Suprapubic skin (tissue), 4 donors: ENCODE measurements around the gene NOTCH2. TPM values are rescaled to one million over a fixed set of nuclear protein-coding genes. Genes with fewer than 3 reads are reported as not detected.

Source experiments
- DNase-seq, 2 donors: peaks; one replicate each; pipeline ENCODE4 v3.0.0-alpha.2; 2019; ENCODE audit warnings: low spot score in 2 of 2
- H3K27ac ChIP-seq: fragments of 200-600 bp; sonication (generic); one replicate; pipeline ENCODE4 v1.5.1; 2019
- H3K27me3 ChIP-seq: fragments of 200-600 bp; sonication (generic); one replicate; pipeline ENCODE4 v1.5.1; 2019
- H3K36me3 ChIP-seq: fragments of 200-600 bp; sonication (generic); one replicate; pipeline ENCODE4 v1.5.1; 2019
- H3K4me1 ChIP-seq: fragments of 200-600 bp; sonication (generic); one replicate; pipeline ENCODE4 v1.5.1; 2019
- H3K4me3 ChIP-seq: fragments of 200-600 bp; sonication (generic); one replicate; pipeline ENCODE4 v1.5.1; 2019; ENCODE audit warnings: mild to moderate bottlenecking
- H3K9me3 ChIP-seq: fragments of 200-600 bp; sonication (generic); one replicate; pipeline ENCODE4 v1.5.1; 2019
- EP300 ChIP-seq: sonication (generic); formaldehyde crosslinking; IDR thresholded peaks from one replicate; pipeline ENCODE4 v1.6.1; 2017; ENCODE audit warnings: antibody characterized with exemption
- POLR2A ChIP-seq, 2 donors: fragments of 450-650 bp; IDR thresholded peaks; one replicate each; pipeline ENCODE4 v1.6.1; 2017; ENCODE audit warnings: antibody characterized with exemption in 2 of 2, mild to moderate bottlenecking in 2 of 2, moderate library complexity in 2 of 2
- POLR2AphosphoS5 ChIP-seq, 3 donors: sonication (generic); formaldehyde crosslinking; IDR thresholded peaks; one replicate each; pipeline ENCODE4 v1.6.1; 2017; ENCODE audit warnings: antibody characterized with exemption in 3 of 3
- WGBS: methylation state at CpG from one replicate; pipeline ENCODE4 v1.1.5; 2018; 5-methylcytosine and 5-hydroxymethylcytosine counted together
- total RNA-seq, 4 donors: library from RNA; depleted of rRNA; stranded (reverse); fragments of >200 nt; gene quantifications; one replicate each; pipeline ENCODE4 v1.1.0, GENCODE V29; 2016
- TF ChIP-seq, protein P1 (sequence below), 2 donors: fragments of 200-600 bp in 1 of 2; fragments of 450-650 bp in 1 of 2; sonication (generic) in 1 of 2; IDR thresholded peaks; one replicate each; pipeline ENCODE4 v1.5.1; 2016 to 2019; ENCODE audit warnings: antibody characterized with exemption in 2 of 2, mild to moderate bottlenecking in 1 of 2, moderate library complexity in 1 of 2

The NOTCH2 gene
- total RNA-seq, 4 donors from 2014 or later: 120 to 167 (median 154) TPM

DNA sequence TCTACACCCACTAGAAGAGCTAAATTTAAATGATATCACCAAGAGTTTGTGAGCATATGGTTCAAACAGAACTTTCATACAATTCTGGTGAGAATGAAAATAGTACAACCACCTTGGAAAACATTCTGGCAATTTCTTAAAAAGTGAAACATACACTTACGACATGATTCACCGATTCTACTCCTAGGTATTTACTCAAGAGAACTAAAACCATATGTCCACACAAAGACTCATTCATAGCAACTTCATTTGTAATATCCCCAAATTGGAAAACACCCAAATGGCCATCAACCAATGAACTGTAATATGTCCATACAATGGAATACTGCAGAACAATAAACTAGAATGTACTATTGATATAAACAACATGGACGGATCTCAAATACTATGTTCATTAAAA lies 122.0 kb downstream of the NOTCH2 start:
- no peak overlapping the region for H3K27ac ChIP-seq
- peaks cover 49% of the 10 kb centered on the region for H3K36me3 ChIP-seq
- no peak for DNase-seq
- H3K9me3 ChIP-seq: no peaks in the 10 kb centered on the region
- WGBS: 64% methylated on average over 3 of the region's 3 CpGs
- TF ChIP-seq EP300: no peak
- TF ChIP-seq POLR2A (IDR thresholded peaks at IDR 0.05): no peak
- TF ChIP-seq POLR2AphosphoS5 (IDR thresholded peaks at IDR 0.05): no peak
- TF ChIP-seq, protein P1, sequence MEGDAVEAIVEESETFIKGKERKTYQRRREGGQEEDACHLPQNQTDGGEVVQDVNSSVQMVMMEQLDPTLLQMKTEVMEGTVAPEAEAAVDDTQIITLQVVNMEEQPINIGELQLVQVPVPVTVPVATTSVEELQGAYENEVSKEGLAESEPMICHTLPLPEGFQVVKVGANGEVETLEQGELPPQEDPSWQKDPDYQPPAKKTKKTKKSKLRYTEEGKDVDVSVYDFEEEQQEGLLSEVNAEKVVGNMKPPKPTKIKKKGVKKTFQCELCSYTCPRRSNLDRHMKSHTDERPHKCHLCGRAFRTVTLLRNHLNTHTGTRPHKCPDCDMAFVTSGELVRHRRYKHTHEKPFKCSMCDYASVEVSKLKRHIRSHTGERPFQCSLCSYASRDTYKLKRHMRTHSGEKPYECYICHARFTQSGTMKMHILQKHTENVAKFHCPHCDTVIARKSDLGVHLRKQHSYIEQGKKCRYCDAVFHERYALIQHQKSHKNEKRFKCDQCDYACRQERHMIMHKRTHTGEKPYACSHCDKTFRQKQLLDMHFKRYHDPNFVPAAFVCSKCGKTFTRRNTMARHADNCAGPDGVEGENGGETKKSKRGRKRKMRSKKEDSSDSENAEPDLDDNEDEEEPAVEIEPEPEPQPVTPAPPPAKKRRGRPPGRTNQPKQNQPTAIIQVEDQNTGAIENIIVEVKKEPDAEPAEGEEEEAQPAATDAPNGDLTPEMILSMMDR (IDR thresholded peaks at IDR 0.05): no peak
- no peaks in the 10 kb centered on the region for H3K27me3 ChIP-seq
- H3K4me1 ChIP-seq: no peaks in the 10 kb centered on the region
- no peak overlapping the region for H3K4me3 ChIP-seq

DNA sequence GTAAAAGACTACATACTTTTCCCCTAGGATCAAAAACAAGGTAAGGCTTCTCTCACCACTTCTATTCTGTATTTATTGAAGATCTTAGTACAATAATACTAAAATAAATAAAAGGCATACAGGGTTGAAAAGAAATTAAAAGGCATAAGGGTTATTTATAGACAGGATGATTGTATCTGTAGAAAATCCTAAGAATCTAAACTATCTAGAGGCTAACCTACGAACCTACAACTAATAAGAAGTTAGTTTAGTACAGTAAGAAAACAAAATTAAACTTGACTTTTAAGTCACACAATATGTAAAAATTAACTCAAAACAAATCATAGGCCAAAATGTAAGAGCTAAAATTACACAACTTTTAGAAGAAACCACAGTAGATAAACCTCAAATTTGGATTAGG lies 122.7 kb downstream of the NOTCH2 start:
- Histone ChIP-seq H3K27ac (no peak overlapping the region), H3K9me3 (no peaks in the 10 kb centered on the region), H3K4me1 (no peaks in the 10 kb centered on the region), H3K27me3 (no peaks in the 10 kb centered on the region), H3K4me3 (no peak overlapping the region), H3K36me3 (peaks cover 46% of the 10 kb centered on the region)
- no peak for DNase-seq
- TF ChIP-seq EP300 (no peak), POLR2A (IDR thresholded peaks at IDR 0.05) (no peak), POLR2AphosphoS5 (IDR thresholded peaks at IDR 0.05) (no peak)
- TF ChIP-seq, protein P1 (IDR thresholded peaks at IDR 0.05): no peak
- WGBS: 81% methylated on average over 1 of the region's 1 CpG

DNA sequence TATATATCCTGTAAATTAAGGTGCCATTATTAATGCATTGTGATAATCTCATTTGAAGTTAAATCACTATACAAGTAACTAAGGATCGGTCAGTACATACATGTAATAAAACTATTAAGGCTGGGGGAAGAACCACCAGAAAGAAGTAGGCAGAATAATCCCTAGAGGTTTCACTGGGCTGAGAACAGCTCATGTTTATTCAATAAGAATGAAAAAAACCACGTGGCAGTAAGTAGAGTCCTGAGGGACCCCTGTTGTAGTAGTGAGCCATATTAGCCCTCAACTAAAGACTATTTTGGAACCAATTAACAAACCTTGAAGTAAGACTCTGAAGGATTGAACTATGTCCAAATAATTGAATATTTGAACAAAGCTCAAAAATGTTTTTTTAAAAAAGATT lies 126.2 kb downstream of the NOTCH2 start:
- no peak overlapping the region for H3K4me3 ChIP-seq
- DNase-seq: no peak
- WGBS: 64% methylated on average over 2 of the region's 2 CpGs
- no peak overlapping the region for H3K27ac ChIP-seq
- no peaks in the 10 kb centered on the region for H3K4me1 ChIP-seq
- TF ChIP-seq POLR2A (IDR thresholded peaks at IDR 0.05): no peak
- TF ChIP-seq, protein P1 (IDR thresholded peaks at IDR 0.05): no peak
- no peak for TF ChIP-seq EP300
- no peak for TF ChIP-seq POLR2AphosphoS5 (IDR thresholded peaks at IDR 0.05)
- H3K36me3 ChIP-seq: peaks cover 44% of the 10 kb centered on the region
- no peaks in the 10 kb centered on the region for H3K9me3 ChIP-seq
- H3K27me3 ChIP-seq: no peaks in the 10 kb centered on the region

DNA sequence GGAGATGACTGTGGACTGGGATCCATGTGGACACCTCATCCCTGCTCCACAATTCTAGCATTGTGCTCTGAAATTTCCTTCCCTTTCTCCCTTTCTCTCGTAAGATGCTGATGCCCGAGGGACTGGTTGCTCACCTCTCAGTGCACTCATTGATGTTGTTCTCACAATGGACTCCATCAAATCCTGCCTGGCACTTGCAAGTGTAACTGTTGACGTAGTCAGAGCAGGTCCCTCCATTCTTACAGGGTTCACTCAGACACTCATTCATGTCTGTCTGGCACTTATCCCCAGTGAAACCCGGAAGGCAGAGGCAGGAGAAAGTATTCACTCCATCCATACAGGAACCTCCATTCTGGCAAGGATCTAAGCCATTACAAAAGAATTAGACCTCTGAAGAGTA lies 128.1 kb downstream of the NOTCH2 start:
- no peak for DNase-seq
- H3K9me3 ChIP-seq: no peaks in the 10 kb centered on the region
- TF ChIP-seq EP300 (no peak), POLR2AphosphoS5 (IDR thresholded peaks at IDR 0.05) (no peak), POLR2A (IDR thresholded peaks at IDR 0.05) (no peak)
- TF ChIP-seq, protein P1 (IDR thresholded peaks at IDR 0.05): no peak
- no peak overlapping the region for H3K27ac ChIP-seq
- peaks cover 54% of the 10 kb centered on the region for H3K36me3 ChIP-seq
- H3K4me3 ChIP-seq: no peak overlapping the region
- H3K4me1 ChIP-seq: no peaks in the 10 kb centered on the region
- WGBS: 89% methylated on average over 4 of the region's 4 CpGs
- H3K27me3 ChIP-seq: no peaks in the 10 kb centered on the region

DNA sequence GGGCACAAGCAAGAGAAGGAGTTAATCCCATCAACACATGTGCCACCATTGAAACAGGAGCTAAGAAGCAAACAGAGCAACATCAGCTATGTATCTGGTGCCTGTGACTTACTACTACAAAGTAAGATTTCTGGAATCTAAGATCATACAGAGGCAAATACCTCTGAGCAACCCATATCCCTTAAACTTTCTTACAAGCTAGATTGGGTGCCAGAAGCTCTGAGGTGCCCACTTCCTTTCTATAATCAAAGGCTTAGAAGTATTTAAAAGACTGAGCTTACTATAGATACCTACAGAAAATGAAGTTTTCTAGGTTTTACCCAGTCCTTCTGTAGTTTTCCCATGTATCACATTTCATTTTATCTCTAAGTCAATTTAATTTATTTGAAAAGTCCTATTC lies 128.8 kb downstream of the NOTCH2 start:
- Histone ChIP-seq H3K36me3 (peaks cover 61% of the 10 kb centered on the region), H3K27ac (no peak overlapping the region)

More for the DNA sequence above, 128.8 kb downstream of the NOTCH2 start:
- TF ChIP-seq, protein P1 (IDR thresholded peaks at IDR 0.05): no peak
- no peak for TF ChIP-seq POLR2A (IDR thresholded peaks at IDR 0.05)
- TF ChIP-seq POLR2AphosphoS5 (IDR thresholded peaks at IDR 0.05): no peak
- TF ChIP-seq EP300: no peak
- DNase-seq: no peak
- Histone ChIP-seq H3K9me3 (no peaks in the 10 kb centered on the region), H3K4me3 (no peak overlapping the region), H3K27me3 (no peaks in the 10 kb centered on the region), H3K4me1 (no peaks in the 10 kb centered on the region)
